ENCODE data around the gene FAM174C. TPM values are rescaled to one million over a fixed set of nuclear protein-coding genes. Genes with fewer than 3 reads are reported as not detected.
A peak's percentile ranks its signal among the peaks of the same experiment; 100 is the strongest.

The FAM174C gene
- total RNA-seq = 19.1 and 26.0 TPM in 2 replicates

GRCh38 chr19:1275260-1275975, at the start of gene FAM174C:
FAM174C (plus strand) TSS chr19:1275530; CDS start chr19:1275550, 20 bp downstream.
- DNase-seq (ENCODE audit: low read depth, low spot score) = peak; percentile 84

- no peak for DNase-seq (ENCODE audit: low read depth, low spot score)
These were observed 49.2 kb upstream of the FAM174C start for GRCh38 chr19:1226227-1226518.

GRCh38 chr19:1226522-1227303, 48.6 kb upstream of the FAM174C start:
- DNase-seq (ENCODE audit: low read depth, low spot score) = no peak

- no peak for DNase-seq (ENCODE audit: low read depth, low spot score)
These were observed 47.9 kb upstream of the FAM174C start for GRCh38 chr19:1227304-1228054.

GRCh38 chr19:1228161-1228957, 47.0 kb upstream of the FAM174C start:
- no peak for DNase-seq (ENCODE audit: low read depth, low spot score)

GRCh38 chr19:1229056-1229923, 46.0 kb upstream of the FAM174C start:
- no peak for DNase-seq (ENCODE audit: low read depth, low spot score)

GRCh38 chr19:1229924-1230782, 45.2 kb upstream of the FAM174C start:
- no peak for DNase-seq (ENCODE audit: low read depth, low spot score)

GRCh38 chr19:1230783-1231489, 44.4 kb upstream of the FAM174C start:
- DNase-seq (ENCODE audit: low read depth, low spot score) = no peak

GRCh38 chr19:1231729-1232637, 43.3 kb upstream of the FAM174C start:
- no peak for DNase-seq (ENCODE audit: low read depth, low spot score)

GRCh38 chr19:1232652-1233072, 42.7 kb upstream of the FAM174C start:
- DNase-seq (ENCODE audit: low read depth, low spot score) = no peak

- DNase-seq (ENCODE audit: low read depth, low spot score) = no peak
These were observed 42.1 kb upstream of the FAM174C start for GRCh38 chr19:1233115-1233667.

- no peak for DNase-seq (ENCODE audit: low read depth, low spot score)
These were observed 41.0 kb upstream of the FAM174C start for GRCh38 chr19:1234051-1234954.

GRCh38 chr19:1234955-1235380, 40.4 kb upstream of the FAM174C start:
- no peak for DNase-seq (ENCODE audit: low read depth, low spot score)

- DNase-seq (ENCODE audit: low read depth, low spot score) = no peak
These were observed 39.4 kb upstream of the FAM174C start for GRCh38 chr19:1235625-1236538.

- DNase-seq (ENCODE audit: low read depth, low spot score) = no peak
These were observed 38.8 kb upstream of the FAM174C start for GRCh38 chr19:1236576-1236975.
